ENCODE results near the gene ATP2A1. TPM values are rescaled to one million over a fixed set of nuclear protein-coding genes. Genes with fewer than 3 reads are reported as not detected.

Gene ATP2A1
- total and polyA plus RNA-seq, 2 of the 13 experiments (the other 11 are each of a cell fraction or from before 2014, with no cell fraction given): 3.2 to 12.5 TPM

- TF ChIP-seq DNMT3B (CRISPR knock-in tag; conservative IDR thresholded peaks at IDR 0.05) (peak; percentile 52; the same call in 1 of the 2 replicates), ZFP90 (CRISPR knock-in tag; IDR thresholded peaks at IDR 0.05; ENCODE audit: borderline replicate concordance) (peak; percentile 58; the same call in 1 of the 2 replicates), ZFP82 (CRISPR knock-in tag; IDR thresholded peaks at IDR 0.05; ENCODE audit: borderline replicate concordance) (no peak), ZNF512 (CRISPR knock-in tag; IDR thresholded peaks at IDR 0.05) (no peak), ZNF3 (CRISPR knock-in tag; IDR thresholded peaks at IDR 0.05) (no peak), ZNF431 (CRISPR knock-in tag; IDR thresholded peaks at IDR 0.05; ENCODE audit: borderline replicate concordance, low read depth) (peak; percentile 81), FOXP4 (CRISPR knock-in tag; IDR thresholded peaks at IDR 0.05) (peak; percentile 49; the same call in 1 of the 2 replicates), ZHX2 (IDR thresholded peaks at IDR 0.05; ENCODE audit: low read depth) (no peak), ZHX2 (CRISPR knock-in tag; IDR thresholded peaks at IDR 0.05; ENCODE audit: borderline replicate concordance) (0 out of 2 replicates have a peak, but pooled peaks have one; percentile 35), ERF (CRISPR knock-in tag; IDR thresholded peaks at IDR 0.05) (no peak), ZNF703 (CRISPR knock-in tag; IDR thresholded peaks at IDR 0.05; ENCODE audit: borderline replicate concordance) (no peak), ZMAT3 (CRISPR knock-in tag; conservative IDR thresholded peaks at IDR 0.05) (no peak), KLF6 (CRISPR knock-in tag; IDR thresholded peaks at IDR 0.05) (peak; percentile 62; the same call in 1 of the 2 replicates)
These were observed 47.3 kb downstream of the ATP2A1 start (continued) for GRCh38 chr16:28925386-28926228.

All from HepG2 (cell line).